Measurements from ENCODE around the gene CCNG2.

CCNG2 gene

DNA sequence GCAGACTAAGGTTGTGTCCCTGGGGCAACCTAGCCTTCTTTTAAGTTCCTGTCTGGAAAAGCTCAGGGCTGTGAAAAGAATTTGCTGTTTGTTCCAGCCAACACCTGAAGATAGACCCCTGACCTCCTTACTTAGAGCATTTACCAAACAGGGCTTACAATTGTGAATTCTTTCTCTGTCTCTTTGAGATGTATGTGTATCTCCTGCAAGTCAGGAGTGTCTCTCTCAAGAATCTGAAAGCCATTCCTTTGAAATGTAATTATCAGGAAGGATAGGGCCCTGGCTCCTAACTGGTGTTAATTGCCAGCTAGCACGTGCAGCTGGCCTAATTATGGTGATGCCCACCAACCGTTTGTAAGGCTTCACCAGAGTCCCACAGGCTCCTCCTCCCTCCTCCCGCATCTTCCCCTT is 18.2 kb downstream of the CCNG2 start:
- Histone ChIP-seq H3K4me3 (ENCODE audit: low read length) (no peak overlapping the region), H3K27ac (ENCODE audit: low read length) (no peak overlapping the region), H4K20me1 (ENCODE audit: insufficient read depth, low read length) (no peaks in the 10 kb centered on the region), H3K79me2 (ENCODE audit: low read length) (no peaks in the 10 kb centered on the region), H3K9me2 (replicated peaks; ENCODE audit: insufficient read depth, low read length) (no peaks in the 10 kb centered on the region), H3K9me3 (replicated peaks; ENCODE audit: insufficient read depth, low read length) (no peaks in the 10 kb centered on the region), H3K4me2 (ENCODE audit: low read depth, low read length) (no peak overlapping the region), H2AFZ (ENCODE audit: low read length) (no peak overlapping the region), H3K4me1 (ENCODE audit: low read length) (no peaks in the 10 kb centered on the region), H3F3A (ENCODE audit: insufficient read depth, low read length) (no peaks in the 10 kb centered on the region), H3K27me3 (replicated peaks; ENCODE audit: insufficient read depth, low read length) (no peaks in the 10 kb centered on the region), H3K36me3 (replicated peaks; ENCODE audit: insufficient read depth, low read length) (no peaks in the 10 kb centered on the region), H3K9ac (ENCODE audit: low read length) (no peak overlapping the region)
- TF ChIP-seq, protein P1, sequence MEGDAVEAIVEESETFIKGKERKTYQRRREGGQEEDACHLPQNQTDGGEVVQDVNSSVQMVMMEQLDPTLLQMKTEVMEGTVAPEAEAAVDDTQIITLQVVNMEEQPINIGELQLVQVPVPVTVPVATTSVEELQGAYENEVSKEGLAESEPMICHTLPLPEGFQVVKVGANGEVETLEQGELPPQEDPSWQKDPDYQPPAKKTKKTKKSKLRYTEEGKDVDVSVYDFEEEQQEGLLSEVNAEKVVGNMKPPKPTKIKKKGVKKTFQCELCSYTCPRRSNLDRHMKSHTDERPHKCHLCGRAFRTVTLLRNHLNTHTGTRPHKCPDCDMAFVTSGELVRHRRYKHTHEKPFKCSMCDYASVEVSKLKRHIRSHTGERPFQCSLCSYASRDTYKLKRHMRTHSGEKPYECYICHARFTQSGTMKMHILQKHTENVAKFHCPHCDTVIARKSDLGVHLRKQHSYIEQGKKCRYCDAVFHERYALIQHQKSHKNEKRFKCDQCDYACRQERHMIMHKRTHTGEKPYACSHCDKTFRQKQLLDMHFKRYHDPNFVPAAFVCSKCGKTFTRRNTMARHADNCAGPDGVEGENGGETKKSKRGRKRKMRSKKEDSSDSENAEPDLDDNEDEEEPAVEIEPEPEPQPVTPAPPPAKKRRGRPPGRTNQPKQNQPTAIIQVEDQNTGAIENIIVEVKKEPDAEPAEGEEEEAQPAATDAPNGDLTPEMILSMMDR (IDR thresholded peaks at IDR 0.05; ENCODE audit: low read length) = no peak
- TF ChIP-seq EZH2phosphoT487 (IDR thresholded peaks at IDR 0.05; ENCODE audit: low read length) (no peak), EZH2 (optimal IDR thresholded peaks at IDR 0.05; ENCODE audit: low read depth, low read length) (no peak)
- no peak for DNase-seq

DNA sequence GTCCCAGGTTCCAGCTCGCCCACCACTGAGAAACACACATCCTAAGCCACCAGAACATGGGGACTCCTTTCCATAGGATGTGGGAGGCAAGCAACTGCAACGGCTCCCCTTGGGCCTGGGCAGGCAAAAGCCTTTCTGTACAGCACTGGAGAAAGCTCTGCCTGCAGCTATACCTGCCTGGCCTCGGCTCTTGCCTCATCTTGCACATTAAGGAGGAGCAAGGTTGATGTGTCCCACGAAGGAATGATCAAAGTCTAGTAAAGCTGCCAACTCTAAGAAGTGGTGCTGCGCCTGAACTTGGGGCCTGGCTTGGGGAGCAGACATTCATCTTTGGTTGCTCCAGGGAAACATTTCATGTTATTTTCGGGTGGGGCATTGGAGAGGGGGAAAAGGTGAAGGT is 19.6 kb downstream of the CCNG2 start:
- no peak for TF ChIP-seq EZH2phosphoT487 (IDR thresholded peaks at IDR 0.05; ENCODE audit: low read length)
- no peak for TF ChIP-seq EZH2 (optimal IDR thresholded peaks at IDR 0.05; ENCODE audit: low read depth, low read length)
- TF ChIP-seq, protein P1 (IDR thresholded peaks at IDR 0.05; ENCODE audit: low read length) = no peak
- no peak overlapping the region for H3K4me2 ChIP-seq (ENCODE audit: low read depth, low read length)
- no peaks in the 10 kb centered on the region for H4K20me1 ChIP-seq (ENCODE audit: insufficient read depth, low read length)
- no peak overlapping the region for H3K4me3 ChIP-seq (ENCODE audit: low read length)
- no peak overlapping the region for H2AFZ ChIP-seq (ENCODE audit: low read length)
- H3K9me2 ChIP-seq (replicated peaks; ENCODE audit: insufficient read depth, low read length) = no peaks in the 10 kb centered on the region
- H3K27me3 ChIP-seq (replicated peaks; ENCODE audit: insufficient read depth, low read length) = no peaks in the 10 kb centered on the region
- H3K9ac ChIP-seq (ENCODE audit: low read length) = no peak overlapping the region
- no peaks in the 10 kb centered on the region for H3K4me1 ChIP-seq (ENCODE audit: low read length)
- H3K9me3 ChIP-seq (replicated peaks; ENCODE audit: insufficient read depth, low read length) = no peaks in the 10 kb centered on the region
- H3F3A ChIP-seq (ENCODE audit: insufficient read depth, low read length) = no peaks in the 10 kb centered on the region
- no peaks in the 10 kb centered on the region for H3K36me3 ChIP-seq (replicated peaks; ENCODE audit: insufficient read depth, low read length)
- H3K79me2 ChIP-seq (ENCODE audit: low read length) = no peaks in the 10 kb centered on the region
- H3K27ac ChIP-seq (ENCODE audit: low read length) = no peak overlapping the region
- DNase-seq = no peak

GRCh38 chr4:77177199-77177598 is 20.2 kb downstream of the CCNG2 start:
- no peak for TF ChIP-seq EZH2phosphoT487 (IDR thresholded peaks at IDR 0.05; ENCODE audit: low read length)
- TF ChIP-seq, protein P1 (IDR thresholded peaks at IDR 0.05; ENCODE audit: low read length) = no peak
- Histone ChIP-seq H3K36me3 (replicated peaks; ENCODE audit: insufficient read depth, low read length) (no peaks in the 10 kb centered on the region), H3K27ac (ENCODE audit: low read length) (no peak overlapping the region), H3K79me2 (ENCODE audit: low read length) (no peaks in the 10 kb centered on the region), H3K4me1 (ENCODE audit: low read length) (no peaks in the 10 kb centered on the region), H3K27me3 (replicated peaks; ENCODE audit: insufficient read depth, low read length) (no peaks in the 10 kb centered on the region), H3K9me3 (replicated peaks; ENCODE audit: insufficient read depth, low read length) (no peaks in the 10 kb centered on the region), H3F3A (ENCODE audit: insufficient read depth, low read length) (no peaks in the 10 kb centered on the region), H3K9me2 (replicated peaks; ENCODE audit: insufficient read depth, low read length) (no peaks in the 10 kb centered on the region), H3K9ac (ENCODE audit: low read length) (no peak overlapping the region), H3K4me2 (ENCODE audit: low read depth, low read length) (no peak overlapping the region), H2AFZ (ENCODE audit: low read length) (no peak overlapping the region), H3K4me3 (ENCODE audit: low read length) (no peak overlapping the region), H4K20me1 (ENCODE audit: insufficient read depth, low read length) (no peaks in the 10 kb centered on the region)
- DNase-seq = no peak
